Measurements from ENCODE around the gene DCDC2B. TPM values are rescaled to one million over a fixed set of nuclear protein-coding genes. Genes with fewer than 3 reads are reported as not detected.
A peak's percentile ranks its signal among the peaks of the same experiment; 100 is the strongest.

The DCDC2B gene
- polyA plus RNA-seq, 1 experiment, result not detected

DNA sequence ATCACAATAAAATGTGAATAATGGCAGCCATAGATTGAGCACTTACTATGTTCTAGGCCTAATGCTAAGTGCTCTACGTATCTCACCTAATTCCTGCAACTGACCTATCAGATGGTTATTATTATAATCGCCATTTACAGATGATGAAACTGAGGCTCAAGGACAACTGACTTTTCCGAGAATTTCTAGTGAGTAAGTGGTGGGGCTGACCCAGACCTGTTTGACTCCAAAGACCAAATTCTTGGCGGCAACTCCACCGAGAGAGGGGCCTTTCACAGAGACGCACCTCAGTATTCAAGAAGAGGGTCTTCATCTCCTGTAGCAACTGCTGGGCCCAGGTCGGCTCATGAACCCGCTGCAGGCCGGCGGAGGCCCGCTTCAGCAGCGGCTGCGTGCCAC is 12.7 kb downstream of the DCDC2B start:
- Histone ChIP-seq H3K9me3 (ENCODE audit: control insufficient read depth, insufficient read depth, low read length) (no peaks in the 10 kb centered on the region), H3K4me3 (ENCODE audit: low read depth, low read length) (peak overlapping the region; percentile 74), H3K27ac (ENCODE audit: low read depth, low read length) (no peak overlapping the region), H3K27me3 (ENCODE audit: control insufficient read depth, insufficient read depth, low read length) (no peaks in the 10 kb centered on the region)
- ChIA-PET POLR2A (interaction anchor here (1.1 kb wide), 1 partner anchor 130 kb away, joined by 3 read pairs; no protein-coding TSS in a partner anchor), CTCF (no interaction called here)
- DNase-seq (ENCODE audit: low read depth, low spot score), result no peak
- TF ChIP-seq CTCF (IDR thresholded peaks at IDR 0.05; ENCODE audit: low read depth, low read length), result no peak

GRCh38 chr1:32221980-32222755 is 13.3 kb downstream of the DCDC2B start, which contains the start of the genes EIF3I and TMEM234:
TSS of gene EIF3I (plus strand) at chr1:32222407. CDS start at chr1:32222442, 35 bp downstream.
TSS of gene TMEM234 (minus strand) at chr1:32222353. CDS start at chr1:32222322, 31 bp downstream.
- Histone ChIP-seq H3K27me3 (ENCODE audit: control insufficient read depth, insufficient read depth, low read length) (no peaks in the 10 kb centered on the region), H3K4me3 (ENCODE audit: low read depth, low read length) (peak within 1 kb of the TSS; percentile 74), H3K27ac (ENCODE audit: low read depth, low read length) (peak within 1 kb of the TSS; percentile 73), H3K9me3 (ENCODE audit: control insufficient read depth, insufficient read depth, low read length) (no peaks in the 10 kb centered on the region)
- TF ChIP-seq CTCF (IDR thresholded peaks at IDR 0.05; ENCODE audit: low read depth, low read length), result no peak
- ChIA-PET CTCF (interaction anchor here (0.5 kb wide), 1 partner anchor 329 kb away, joined by 5 read pairs; no protein-coding TSS in a partner anchor), POLR2A (no interaction called here)
- DNase-seq (ENCODE audit: low read depth, low spot score), result peak; percentile 64

- CTCF ChIA-PET, result interaction anchor here (0.6 kb wide), 1 partner anchor 139 kb away, joined by 9 read pairs; the partner anchor contains the start of gene TSSK3
These were observed 14.8 kb downstream of the DCDC2B start for GRCh38 chr1:32223683-32224082.

GRCh38 chr1:32224285-32224684 is 15.4 kb downstream of the DCDC2B start:
- no peak for DNase-seq (ENCODE audit: low read depth, low spot score)
- CTCF ChIA-PET, result no interaction called here
- Histone ChIP-seq H3K27me3 (ENCODE audit: control insufficient read depth, insufficient read depth, low read length) (no peaks in the 10 kb centered on the region), H3K27ac (ENCODE audit: low read depth, low read length) (no peak overlapping the region), H3K4me3 (ENCODE audit: low read depth, low read length) (no peak overlapping the region), H3K9me3 (ENCODE audit: control insufficient read depth, insufficient read depth, low read length) (no peaks in the 10 kb centered on the region)
- POLR2A ChIA-PET, result no interaction called here
- no peak for TF ChIP-seq CTCF (IDR thresholded peaks at IDR 0.05; ENCODE audit: low read depth, low read length)

More at GRCh38 chr1:32223683-32224082, 14.8 kb downstream of the DCDC2B start:
- TF ChIP-seq CTCF (IDR thresholded peaks at IDR 0.05; ENCODE audit: low read depth, low read length), result 0 out of 2 replicates have a peak, but pooled peaks have one; percentile 9
- Histone ChIP-seq H3K4me3 (ENCODE audit: low read depth, low read length) (no peak overlapping the region), H3K27ac (ENCODE audit: low read depth, low read length) (peak overlapping the region; percentile 11), H3K9me3 (ENCODE audit: control insufficient read depth, insufficient read depth, low read length) (no peaks in the 10 kb centered on the region), H3K27me3 (ENCODE audit: control insufficient read depth, insufficient read depth, low read length) (no peaks in the 10 kb centered on the region)
- DNase-seq (ENCODE audit: low read depth, low spot score), result no peak
- POLR2A ChIA-PET, result no interaction called here

DNA sequence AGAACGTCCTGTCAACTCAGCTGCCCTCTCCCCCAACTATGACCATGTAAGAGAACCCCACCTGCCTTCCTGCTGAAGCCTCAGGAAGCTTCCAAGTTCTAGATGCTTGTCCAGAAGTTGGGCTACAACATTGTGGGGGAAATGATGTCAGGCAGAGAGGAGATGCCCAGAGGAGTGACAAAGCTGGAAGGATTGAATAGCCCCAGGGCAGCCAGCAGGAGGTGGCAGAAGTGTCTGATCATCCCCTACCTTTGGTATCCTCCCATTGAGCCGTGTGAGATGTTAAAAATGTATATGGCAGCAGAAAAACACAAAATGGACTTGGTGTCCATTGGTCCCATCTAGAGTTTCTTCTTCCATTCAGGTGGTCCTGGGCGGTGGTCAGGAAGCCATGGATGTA is 19.9 kb downstream of the DCDC2B start:
- TF ChIP-seq CTCF (IDR thresholded peaks at IDR 0.05; ENCODE audit: low read depth, low read length), result no peak
- CTCF ChIA-PET, result no interaction called here
- DNase-seq (ENCODE audit: low read depth, low spot score), result no peak
- no peak overlapping the region for H3K27ac ChIP-seq (ENCODE audit: low read depth, low read length)
- no peak overlapping the region for H3K4me3 ChIP-seq (ENCODE audit: low read depth, low read length)
- H3K27me3 ChIP-seq (ENCODE audit: control insufficient read depth, insufficient read depth, low read length), result no peaks in the 10 kb centered on the region
- POLR2A ChIA-PET, result interaction anchor here (0.6 kb wide), 1 partner anchor 17 kb away, joined by 3 read pairs; no protein-coding TSS in a partner anchor
- no peaks in the 10 kb centered on the region for H3K9me3 ChIP-seq (ENCODE audit: control insufficient read depth, insufficient read depth, low read length)
